NCI-H510A (cell line): ENCODE results near the gene GNAO1.

ENCODE experiments used
- DNase-seq: peaks from one replicate; lab custom pipeline; 2025; lab: John Stamatoyannopoulos, UW

The GNAO1 gene

DNA sequence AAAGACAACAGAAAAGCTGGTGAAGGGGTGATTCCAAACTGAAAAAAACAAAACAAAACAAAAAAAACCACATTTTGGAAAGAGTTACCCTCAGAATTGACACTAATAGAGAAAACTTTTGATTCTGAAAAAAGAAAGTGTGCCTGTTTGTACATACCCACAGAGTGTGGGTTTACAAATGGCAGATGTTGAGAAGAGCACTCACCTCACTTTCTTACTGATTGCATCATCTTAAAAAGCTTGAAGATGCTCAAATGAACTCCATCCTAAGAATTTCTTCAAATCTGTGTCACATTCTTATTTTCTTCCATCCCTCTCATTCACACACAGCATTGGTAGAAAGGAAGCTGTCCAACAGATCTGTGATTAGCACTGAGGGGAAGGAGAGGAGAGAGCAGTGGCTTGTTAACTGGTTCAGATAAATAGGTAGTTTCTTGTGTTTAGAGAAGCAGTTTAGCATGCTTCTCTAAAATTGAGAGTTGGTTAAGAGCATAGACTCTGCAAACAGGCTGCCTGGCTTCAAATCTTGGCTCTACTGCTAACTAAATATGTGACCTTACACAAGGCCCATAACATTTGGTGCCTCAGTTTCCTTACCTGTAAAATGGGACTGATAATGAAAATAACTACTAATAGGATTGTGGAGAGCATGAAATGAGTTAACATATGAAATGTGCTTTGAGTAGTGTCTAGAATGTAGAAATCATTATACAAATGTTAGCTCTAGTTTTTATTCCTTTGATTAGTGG lies 6.9 kb downstream of the GNAO1 start:
- no peak for DNase-seq

DNA sequence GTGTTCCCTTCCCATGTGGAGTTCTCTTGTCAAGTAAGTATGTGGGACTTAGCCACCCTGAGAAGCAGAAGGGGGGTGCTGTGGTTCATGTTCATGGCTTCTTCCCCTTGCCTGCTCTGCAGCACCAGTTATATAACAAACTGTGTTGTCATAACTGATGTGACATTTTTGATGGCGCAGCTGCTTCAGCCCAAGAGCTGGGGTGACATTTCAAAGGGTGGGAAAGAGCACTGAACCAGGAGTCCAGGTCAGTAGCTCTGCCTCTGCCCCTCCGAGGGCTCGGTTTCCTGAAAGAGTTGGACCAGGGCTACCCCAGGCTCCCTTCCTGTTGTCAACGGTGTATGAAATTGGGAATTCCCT lies 7.4 kb downstream of the GNAO1 start:
- no peak for DNase-seq

DNA sequence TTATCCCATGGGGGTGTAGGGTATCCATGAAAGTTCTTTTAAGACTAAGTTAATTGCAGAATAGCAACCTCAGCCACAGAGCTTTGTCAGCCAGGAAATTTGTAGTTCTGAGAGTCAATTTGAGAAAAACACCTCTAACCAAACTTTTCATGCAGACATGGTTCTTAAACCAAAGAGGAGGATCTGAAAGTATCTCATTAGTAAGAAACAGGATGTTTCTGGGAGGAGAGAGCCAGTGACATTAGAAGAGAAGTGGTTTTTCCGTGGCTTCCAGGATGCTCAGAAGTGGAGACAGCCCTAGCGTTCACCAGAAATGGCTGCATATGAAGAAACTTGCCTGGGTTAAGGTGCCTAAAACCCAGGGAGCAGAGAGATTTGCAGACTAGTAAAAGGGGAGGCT lies 7.9 kb downstream of the GNAO1 start:
- no peak for DNase-seq

DNA sequence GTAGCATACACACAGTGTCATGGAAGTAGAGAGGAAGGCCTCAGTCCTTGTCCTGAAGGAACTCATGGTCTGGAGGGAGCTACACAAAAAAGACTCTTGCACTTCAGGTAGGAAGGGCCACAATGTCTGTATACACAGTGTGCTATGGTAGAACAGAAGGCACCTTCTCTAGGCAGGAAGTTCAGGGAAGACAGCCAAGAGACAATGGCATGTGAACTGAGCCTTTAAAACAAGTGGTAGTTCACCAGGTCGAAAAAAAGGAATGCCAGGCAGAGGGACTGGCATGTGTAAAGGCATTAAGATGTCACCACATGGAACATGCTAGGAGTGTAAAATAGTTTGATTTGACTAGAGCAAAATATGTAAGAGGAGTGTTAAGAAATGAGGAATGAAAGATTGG lies 9.7 kb downstream of the GNAO1 start:
- DNase-seq, result no peak

DNA sequence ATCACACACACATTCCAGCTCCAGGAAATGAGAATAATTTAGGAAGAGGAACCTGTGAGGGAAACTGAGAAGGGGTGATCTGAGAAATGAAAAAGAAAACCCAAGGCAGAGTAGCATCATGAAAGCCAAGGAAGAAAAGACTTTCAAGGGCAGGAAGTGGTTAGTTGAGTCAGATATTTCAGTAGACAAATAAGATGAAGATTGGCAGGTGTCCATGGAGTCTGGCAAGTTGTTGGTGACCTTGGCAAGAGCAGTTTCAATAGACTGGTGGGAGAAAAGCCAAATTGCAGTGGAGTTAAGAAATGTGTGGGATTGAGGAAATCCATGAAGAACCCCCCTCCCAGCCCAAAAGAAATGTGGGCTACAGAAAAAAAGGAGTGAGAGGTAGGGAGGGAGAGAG lies 10.7 kb downstream of the GNAO1 start:
- DNase-seq, result no peak

DNA sequence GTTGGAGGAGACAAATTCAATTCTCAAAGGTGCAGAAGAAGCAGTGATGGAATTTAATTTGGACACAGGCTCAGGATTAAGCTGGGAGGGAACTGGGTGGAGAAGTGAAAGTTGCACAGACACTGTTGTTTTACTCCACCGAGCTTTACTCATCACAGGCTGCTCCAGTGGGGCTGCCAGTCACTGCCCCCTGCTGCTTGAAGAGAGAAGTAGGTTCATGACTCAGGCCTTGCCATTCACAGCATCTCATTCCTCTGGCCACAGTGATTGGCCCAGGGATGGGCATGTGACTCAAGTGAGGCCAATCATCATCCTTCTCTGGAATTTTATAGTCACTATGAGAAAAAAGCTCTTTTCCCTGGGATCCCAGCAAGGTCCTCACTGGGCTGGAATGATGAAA lies 11.8 kb downstream of the GNAO1 start:
- no peak for DNase-seq

DNA sequence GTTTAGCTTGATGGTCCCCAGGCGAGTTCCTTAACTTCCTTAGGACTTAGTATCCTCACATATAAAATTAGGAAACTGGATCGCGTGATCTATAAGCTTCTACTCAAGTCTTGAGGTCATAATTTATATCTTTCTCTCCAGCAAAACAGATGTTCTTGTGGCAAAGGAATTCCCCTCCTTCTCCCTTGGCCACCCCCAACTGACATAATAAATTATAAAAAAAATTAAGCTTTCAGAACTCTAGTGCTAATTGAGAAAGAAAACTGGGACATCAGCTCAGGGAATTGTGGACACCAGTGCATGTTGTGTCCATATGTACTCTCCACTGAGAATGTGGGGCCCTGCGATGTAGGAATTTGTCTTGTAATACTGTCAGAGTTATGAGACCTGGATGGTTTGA lies 13.5 kb downstream of the GNAO1 start:
- no peak for DNase-seq

DNA sequence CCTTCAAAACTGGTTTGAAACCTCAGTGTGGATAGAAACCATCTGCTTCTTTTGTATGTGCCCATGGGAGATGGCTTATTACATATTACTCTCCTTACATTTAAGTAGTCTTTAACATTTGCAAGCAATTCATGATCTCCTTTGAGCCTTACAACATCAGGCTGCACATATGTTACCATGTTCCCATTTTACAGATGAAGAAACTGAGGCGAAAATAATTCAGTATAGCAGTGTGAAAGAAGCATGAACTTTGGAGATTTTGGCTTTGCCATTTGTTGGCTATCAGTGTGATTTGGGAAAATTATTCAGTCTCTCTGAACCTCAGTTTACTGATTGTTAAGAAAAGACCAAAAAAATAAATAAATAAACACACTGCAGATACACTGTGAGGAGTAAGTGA lies 15.7 kb downstream of the GNAO1 start:
- no peak for DNase-seq

DNA sequence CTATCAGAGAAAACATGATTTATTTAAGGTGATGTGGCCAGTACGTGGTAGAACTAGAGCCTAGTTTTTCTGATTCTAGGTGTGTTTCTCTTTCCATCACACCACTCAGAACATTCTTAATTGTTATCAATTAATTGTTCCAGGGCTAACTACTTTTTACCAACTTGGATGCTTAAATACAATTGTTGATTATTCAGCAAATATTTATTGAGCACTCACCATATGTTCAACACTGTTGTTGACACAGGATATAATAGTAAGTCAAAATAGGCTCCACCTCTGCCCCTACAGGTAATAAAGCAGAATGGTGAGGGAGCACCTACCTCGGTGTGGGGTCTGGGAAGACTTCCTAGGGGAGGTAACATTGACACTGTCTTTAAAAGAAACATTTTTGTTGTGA lies 16.1 kb downstream of the GNAO1 start:
- no peak for DNase-seq

DNA sequence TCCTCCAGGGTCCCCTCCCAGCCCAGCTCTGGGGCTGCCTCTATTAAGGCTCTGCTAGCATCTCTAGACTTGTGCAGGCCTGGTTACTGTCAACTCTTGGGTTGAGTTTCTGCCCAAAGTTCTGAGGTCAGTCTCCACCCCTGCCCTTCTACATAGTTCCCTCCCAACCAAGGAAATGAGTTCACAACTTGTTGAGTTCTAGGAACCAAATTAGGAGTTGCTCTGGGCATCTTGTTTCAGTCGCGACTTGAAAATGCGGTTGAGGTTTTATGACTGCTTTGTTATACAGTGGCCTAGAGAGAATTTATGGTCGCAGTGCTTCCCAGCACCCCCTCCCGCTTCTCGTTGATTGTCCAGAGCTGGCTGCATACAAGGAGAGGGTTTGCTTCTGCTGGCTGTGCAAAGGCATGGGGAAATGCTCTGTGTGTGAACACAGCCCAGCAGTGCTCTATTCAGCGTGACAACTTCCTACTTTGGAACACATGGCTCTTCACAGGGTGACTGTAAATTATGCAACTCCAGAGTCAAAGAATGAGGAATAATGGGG lies 20.2 kb downstream of the GNAO1 start:
- no peak for DNase-seq

DNA sequence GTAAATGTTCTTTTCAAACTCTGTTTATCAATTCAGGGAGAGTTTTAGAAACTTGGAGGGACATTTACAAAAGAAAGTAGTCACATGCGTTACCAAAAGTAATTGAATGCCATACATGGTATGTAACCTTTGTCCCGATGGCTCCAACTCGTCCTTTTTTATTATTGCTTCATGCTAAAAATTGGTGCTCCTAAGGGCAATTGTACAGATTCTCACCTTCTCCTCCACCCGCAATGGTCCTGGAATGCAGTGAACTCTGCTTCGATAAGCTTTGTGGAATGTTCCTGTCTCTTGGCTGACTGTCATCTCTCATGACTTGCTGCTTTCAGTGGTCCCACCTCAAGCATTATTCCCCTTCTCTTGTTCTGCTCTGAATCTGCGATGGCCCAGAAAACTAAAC lies 20.9 kb downstream of the GNAO1 start:
- no peak for DNase-seq

DNA sequence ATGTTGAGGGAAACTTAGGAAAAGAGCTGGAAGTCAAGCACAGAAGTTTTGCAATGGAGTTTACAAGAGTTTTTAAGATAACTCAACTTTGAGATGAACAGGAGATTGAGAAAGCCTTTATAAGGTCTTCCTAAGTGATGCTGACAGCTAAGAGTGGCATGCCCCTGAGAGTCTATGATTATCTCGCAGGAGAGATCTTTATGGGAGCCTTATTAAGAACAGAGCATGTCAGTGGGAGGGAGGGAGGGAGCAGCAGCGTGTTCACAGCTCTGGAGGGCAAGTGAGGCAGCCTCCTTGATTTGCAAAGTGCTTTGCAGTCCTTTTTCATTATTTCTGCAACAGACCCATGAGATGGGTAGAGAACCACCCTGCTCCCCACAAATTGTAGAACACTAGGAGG lies 30.7 kb downstream of the GNAO1 start:
- DNase-seq, result no peak

DNA sequence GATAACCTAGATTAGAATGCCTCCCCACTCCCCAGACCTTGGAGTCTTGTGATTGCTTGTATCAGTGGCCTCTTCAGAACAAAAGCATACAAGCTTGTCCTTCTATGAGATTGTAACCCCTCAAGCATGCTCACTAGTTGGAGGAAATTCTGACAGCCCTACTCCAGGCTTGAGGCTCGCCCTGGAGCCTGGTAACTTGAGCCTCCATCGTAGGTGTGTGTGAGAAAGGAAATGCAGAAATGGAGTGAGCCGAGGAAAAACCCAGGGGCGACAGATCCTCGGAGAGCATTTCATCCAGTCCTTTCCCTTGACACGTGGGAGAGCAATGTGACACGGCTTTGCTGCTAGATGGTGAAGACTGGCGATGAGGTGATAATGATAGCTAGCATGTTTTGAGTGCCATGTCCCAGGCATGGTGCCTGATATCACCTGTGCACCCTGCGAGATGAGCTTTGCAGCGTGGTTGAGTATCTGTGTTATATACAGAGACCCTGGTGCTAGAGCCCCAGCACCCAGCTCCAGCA lies 31.2 kb downstream of the GNAO1 start:
- no peak for DNase-seq

DNA sequence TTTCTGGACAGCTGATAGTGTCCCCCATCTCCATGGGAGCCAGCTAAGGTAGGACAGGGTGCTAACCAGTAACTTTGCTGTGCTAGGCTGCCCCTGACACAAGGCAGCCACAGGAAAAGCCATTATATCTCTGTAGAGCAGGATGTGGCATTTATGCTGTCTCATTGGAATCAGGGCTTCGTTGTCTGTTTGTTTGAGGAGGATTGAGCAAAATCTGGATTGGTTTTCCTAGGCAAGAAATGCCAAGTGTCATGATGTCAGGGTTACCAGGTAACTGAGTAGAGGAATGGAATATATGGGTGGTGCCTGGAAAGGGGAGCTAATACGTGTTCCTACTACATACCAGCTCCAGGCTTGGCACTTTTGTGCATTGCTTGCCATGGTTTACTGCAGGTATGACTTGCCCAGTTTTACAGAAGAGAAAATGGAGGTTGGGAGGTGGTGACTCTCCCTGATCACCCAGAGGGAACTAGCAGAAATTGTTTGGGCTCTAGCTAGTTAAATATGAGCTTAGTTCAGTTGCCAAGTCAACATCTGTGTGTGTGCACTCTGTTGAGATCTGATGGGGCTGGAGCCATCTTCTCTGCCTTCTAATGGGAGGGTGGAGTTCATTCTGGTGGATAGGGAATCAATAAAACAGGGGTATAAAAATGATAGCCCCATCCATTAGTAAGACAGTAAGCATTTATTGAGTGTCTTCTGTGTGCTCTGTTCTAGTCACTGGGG lies 33.9 kb downstream of the GNAO1 start:
- no peak for DNase-seq

DNA sequence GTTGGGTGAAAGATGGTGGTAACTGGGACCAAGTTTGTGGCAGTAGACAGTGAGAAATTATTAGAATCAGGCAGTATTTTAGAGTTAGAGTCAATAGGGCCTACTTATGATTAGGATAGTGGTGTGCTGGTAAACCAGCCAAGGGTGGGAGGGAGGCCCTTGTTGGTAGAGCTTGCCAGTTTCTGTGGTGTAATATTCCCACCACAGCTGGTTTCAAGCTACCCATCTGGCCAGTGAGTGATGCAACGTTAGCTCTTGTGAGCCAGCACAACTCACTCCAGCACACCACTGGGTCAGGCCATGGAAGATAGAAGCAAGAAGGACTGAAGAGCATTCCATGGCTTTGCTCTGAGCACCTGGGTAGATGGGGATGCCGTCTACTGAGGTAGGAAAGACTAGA lies 34.9 kb downstream of the GNAO1 start:
- no peak for DNase-seq

DNA sequence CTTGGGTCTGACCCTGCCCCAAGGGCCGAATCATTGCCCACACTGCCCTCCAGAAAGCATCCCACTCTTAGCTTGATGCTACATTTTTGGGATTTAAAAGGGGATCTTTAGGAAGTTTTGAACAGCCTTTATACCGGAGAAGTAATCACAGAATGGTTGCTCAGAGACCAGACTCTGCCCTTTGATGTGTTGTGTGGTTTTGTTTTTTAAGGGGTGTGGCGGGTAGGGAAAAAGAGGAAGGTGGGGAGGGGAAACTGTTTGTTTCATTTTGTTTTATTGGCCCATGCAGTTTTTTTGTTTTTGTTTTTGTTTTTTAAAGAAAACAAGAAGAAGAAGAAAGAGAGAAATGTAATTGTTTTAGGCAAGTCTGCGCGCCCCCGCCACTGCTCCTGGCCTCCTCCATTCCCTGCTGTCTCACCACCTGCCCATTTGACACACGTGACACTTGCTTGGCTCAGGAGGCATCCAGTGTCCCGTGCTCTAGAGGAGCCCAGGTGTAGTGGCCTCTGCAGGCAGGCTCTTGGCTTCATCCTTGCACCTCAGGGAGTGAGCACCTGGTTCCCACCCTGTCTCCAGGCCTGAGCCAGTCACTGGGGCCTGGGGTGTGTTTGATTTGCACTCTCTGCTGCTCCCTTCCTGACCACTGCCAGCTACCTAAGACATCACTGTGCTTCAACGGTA lies 35.7 kb downstream of the GNAO1 start:
- DNase-seq, result peak; percentile 26

DNA sequence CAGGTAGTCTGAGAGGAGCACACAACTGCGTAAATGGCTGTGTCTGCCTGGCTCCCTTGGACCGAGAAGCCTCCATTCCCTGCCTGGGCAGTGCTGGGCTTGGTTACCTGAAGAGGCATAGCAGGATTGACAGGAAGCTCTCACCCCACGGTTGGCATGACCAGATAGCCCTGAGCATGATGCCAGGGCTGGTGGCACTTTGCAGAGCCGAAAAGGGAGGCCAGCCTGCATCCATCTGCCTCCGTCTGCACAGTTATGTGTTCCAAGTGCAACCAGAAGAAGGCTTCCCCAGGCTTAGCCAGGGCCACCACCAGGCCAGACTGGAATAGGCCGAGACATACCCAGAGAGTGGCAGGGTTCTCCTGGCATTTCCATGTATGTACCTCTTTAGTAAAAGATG lies 36.6 kb downstream of the GNAO1 start:
- no peak for DNase-seq

DNA sequence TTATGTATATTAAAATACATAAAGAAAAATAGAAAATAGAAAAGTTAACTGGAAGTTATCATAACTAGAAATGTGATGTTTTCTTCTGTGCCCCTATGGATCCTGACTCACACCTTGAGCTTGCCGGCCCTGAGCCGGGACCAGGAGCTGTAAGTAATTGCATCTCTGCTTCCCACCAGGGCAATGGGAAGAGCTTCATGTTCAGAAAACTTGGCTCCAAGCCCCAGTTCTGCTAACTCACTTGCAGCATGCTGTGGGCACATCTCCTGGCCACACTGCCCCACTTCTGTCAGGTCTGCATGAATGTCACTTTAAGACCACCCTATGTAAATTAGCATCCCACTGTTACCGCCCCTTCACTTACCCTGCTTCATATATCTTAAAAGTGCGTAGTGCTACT lies 37.2 kb downstream of the GNAO1 start:
- no peak for DNase-seq

DNA sequence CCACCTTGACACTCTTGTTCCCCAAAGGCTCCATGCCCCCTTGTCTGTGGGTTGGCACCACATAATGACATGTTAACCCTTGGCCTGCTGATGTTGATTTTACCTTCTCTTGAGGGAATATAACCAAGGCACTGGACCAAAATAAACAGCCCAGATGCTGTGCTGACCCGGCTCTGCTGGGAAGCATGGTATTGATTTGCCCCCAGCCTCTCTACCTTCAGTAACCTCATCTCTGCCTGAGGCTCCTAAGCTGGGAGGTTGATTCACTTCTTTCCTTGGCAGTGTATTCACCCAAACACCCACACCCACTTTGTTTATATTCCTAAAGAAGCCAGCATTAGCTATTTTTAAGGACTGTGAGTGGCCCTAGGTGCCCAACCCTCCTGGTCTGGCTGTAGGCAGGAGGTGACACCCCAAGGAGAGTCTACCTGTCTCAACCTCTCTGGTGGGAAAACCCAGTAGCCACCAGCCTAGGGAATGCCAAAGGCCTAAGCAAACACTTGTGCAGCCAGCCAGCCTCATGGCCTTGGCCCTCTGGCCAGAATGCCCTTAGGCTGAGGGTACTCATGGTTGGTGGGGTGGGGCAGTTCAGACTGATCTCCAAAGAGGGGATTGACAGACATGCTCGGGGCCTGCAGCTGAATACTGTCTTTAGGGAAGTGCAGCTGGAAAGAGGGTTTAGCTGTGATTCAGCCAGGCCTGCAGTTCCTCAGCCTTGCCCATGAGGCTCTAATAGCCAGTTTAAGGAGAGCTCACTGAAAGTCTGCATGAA lies 42.7 kb downstream of the GNAO1 start:
- no peak for DNase-seq

DNA sequence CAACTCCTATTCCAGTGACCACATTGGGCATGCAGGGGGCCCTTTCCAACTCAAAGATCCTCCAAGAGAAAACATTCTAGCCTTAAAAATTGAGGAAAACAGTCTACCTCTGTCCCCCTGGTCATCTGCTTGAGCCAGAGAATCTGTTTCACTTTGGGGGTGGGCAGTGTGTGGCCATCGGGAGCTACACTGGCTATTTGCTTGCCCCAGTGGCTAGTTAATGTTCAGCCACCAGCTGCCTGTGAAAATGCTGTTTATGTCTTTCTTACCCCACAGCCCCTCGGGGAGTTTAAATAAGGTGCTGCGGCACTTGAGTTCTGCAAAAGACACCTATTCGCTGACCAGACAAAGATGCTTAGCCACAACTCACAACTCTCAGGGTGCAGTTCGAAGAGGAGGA lies 43.4 kb downstream of the GNAO1 start:
- DNase-seq, result no peak

DNA sequence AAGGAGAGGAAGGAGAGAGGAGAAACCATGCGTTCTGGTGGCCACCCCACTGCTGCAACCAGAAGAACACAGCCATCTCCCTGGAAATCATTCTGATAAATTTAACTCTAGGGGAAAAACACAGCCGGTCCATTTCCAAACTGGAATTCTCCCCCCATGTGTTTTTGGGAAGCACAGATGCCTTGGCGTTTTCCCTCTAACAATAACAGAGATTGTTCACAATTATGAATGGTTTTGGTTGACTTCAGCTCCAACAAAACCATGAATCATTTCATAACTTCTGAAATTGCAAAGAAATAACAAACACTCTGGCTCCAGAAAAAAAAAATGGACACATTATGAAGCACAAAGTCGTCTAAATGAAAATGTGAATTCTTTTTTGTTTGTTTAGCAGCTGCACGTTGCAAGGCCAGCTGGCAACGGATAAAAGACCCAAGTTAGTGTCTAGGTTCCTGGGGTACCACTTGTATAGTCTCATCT lies 46.2 kb downstream of the GNAO1 start:
- no peak for DNase-seq

DNA sequence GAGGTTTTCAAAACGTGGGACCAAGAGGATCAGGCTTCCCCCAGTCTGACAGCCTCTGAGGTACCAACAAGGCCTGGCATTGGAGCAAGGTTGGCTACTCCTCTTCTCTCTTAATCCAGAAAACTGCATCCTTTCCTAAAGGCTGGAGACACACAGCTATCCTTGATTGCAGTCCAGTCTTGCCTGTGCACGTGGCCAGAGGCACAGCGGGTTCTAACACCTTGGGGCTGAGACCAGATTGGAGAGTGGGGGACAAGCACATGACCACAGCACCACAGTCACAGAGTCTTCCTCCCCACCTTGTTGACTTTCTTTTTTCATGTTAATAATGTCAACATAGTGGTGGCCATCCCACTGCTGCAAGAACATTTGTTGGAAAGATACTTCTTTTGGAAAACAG lies 46.9 kb downstream of the GNAO1 start:
- no peak for DNase-seq
